ENCODE data around the gene AGMAT. TPM values are rescaled to one million over a fixed set of nuclear protein-coding genes. Genes with fewer than 3 reads are reported as not detected.

The AGMAT gene
- total RNA-seq, 4 donors from 2014 or later: not detected

GRCh38 chr1:15579683-15580047, 5.2 kb downstream of the AGMAT start:
- no peak for ATAC-seq
- H3K4me1 ChIP-seq: peaks cover 0 to 7% (median 2%) of the 10 kb centered on the region in 3 donors
- no peak overlapping the region for H3K4me3 ChIP-seq
- peaks cover 17% of the 10 kb centered on the region for H3K27me3 ChIP-seq
- no peak for TF ChIP-seq POLR2A (IDR thresholded peaks at IDR 0.05)
- TF ChIP-seq EP300 (IDR thresholded peaks at IDR 0.05): no peak
- no peak for TF ChIP-seq POLR2AphosphoS5 (IDR thresholded peaks at IDR 0.05)
- TF ChIP-seq CTCF (IDR thresholded peaks at IDR 0.05): no peak
- no peaks in the 10 kb centered on the region for H3K9me3 ChIP-seq
- peaks cover 0 to 7% of the 10 kb centered on the region in 2 donors for H3K36me3 ChIP-seq
- H3K27ac ChIP-seq: no peak overlapping the region

- no peak for TF ChIP-seq EP300 (IDR thresholded peaks at IDR 0.05)
- no peak for TF ChIP-seq POLR2AphosphoS5 (IDR thresholded peaks at IDR 0.05)
- TF ChIP-seq CTCF (IDR thresholded peaks at IDR 0.05): no peak
- TF ChIP-seq POLR2A (IDR thresholded peaks at IDR 0.05): no peak
- peaks cover 0 to 7% of the 10 kb centered on the region in 2 donors for H3K36me3 ChIP-seq
- H3K27ac ChIP-seq: no peak overlapping the region
- no peak for ATAC-seq
- H3K27me3 ChIP-seq: peaks cover 11% of the 10 kb centered on the region
- H3K4me3 ChIP-seq: no peak overlapping the region
- WGBS, 2 donors (ENCODE audit: low coverage in 1 of 2): 64 to 74% methylated on average over 8 to 13 of the region's 16 CpGs
- H3K9me3 ChIP-seq: no peaks in the 10 kb centered on the region
- H3K4me1 ChIP-seq: peaks cover 0 to 2% (median 0%) of the 10 kb centered on the region in 3 donors
These were observed 5.7 kb downstream of the AGMAT start for GRCh38 chr1:15578921-15579682.

GRCh38 chr1:15577691-15578090, 7.2 kb downstream of the AGMAT start:
- no peak for ATAC-seq
- no peak overlapping the region for H3K27ac ChIP-seq
- no peaks in the 10 kb centered on the region for H3K4me1 ChIP-seq
- H3K4me3 ChIP-seq: no peak overlapping the region
- WGBS, 2 donors (ENCODE audit: low coverage in 1 of 2): 90% methylated on average over 2 of the region's 4 CpGs; no CpG with 5 or more reads in 1 of the 2 donors
- H3K27me3 ChIP-seq: no peaks in the 10 kb centered on the region
- peaks cover 0 to 7% of the 10 kb centered on the region in 2 donors for H3K36me3 ChIP-seq
- TF ChIP-seq EP300 (IDR thresholded peaks at IDR 0.05): no peak
- TF ChIP-seq POLR2A (IDR thresholded peaks at IDR 0.05): no peak
- no peak for TF ChIP-seq POLR2AphosphoS5 (IDR thresholded peaks at IDR 0.05)
- TF ChIP-seq CTCF (IDR thresholded peaks at IDR 0.05): no peak
- no peaks in the 10 kb centered on the region for H3K9me3 ChIP-seq

- no peak for TF ChIP-seq POLR2AphosphoS5 (IDR thresholded peaks at IDR 0.05)
- TF ChIP-seq CTCF (IDR thresholded peaks at IDR 0.05): no peak
- no peak for TF ChIP-seq POLR2A (IDR thresholded peaks at IDR 0.05)
- no peak for TF ChIP-seq EP300 (IDR thresholded peaks at IDR 0.05)
- Histone ChIP-seq H3K27ac (no peak overlapping the region), H3K4me1 (no peaks in the 10 kb centered on the region), H3K4me3 (no peak overlapping the region), H3K36me3 (peaks cover 0 to 14% of the 10 kb centered on the region in 2 donors), H3K9me3 (no peaks in the 10 kb centered on the region), H3K27me3 (no peaks in the 10 kb centered on the region)
- WGBS, 2 donors (ENCODE audit: low coverage in 1 of 2): 90 to 93% methylated on average over 1 to 6 of the region's 7 CpGs
- ATAC-seq: no peak
These were observed 9.2 kb downstream of the AGMAT start for GRCh38 chr1:15575549-15576150.

GRCh38 chr1:15574741-15575140, 10.1 kb downstream of the AGMAT start:
- Histone ChIP-seq H3K27ac (no peak overlapping the region), H3K9me3 (no peaks in the 10 kb centered on the region), H3K4me1 (no peaks in the 10 kb centered on the region), H3K36me3 (peaks cover 0 to 23% of the 10 kb centered on the region in 2 donors), H3K27me3 (no peaks in the 10 kb centered on the region), H3K4me3 (no peak overlapping the region)
- no peak for TF ChIP-seq CTCF (IDR thresholded peaks at IDR 0.05)
- TF ChIP-seq POLR2AphosphoS5 (IDR thresholded peaks at IDR 0.05): no peak
- no peak for TF ChIP-seq POLR2A (IDR thresholded peaks at IDR 0.05)
- no peak for TF ChIP-seq EP300 (IDR thresholded peaks at IDR 0.05)
- 78 to 100% methylated on average over 2 to 5 of the region's 6 CpGs for WGBS, 2 donors (ENCODE audit: low coverage in 1 of 2)
- ATAC-seq: no peak
